GM21825 (cell line): ENCODE results near the gene COL6A5.
"Not testable (repeated sequence)": the region's sequence is repeated elsewhere in the genome, so short reads cannot be mapped to it uniquely, and the experiment has no call there.

Source experiments
- ATAC-seq: cut with Tn5 transposase; IDR thresholded peaks from one replicate; pipeline ENCODE4 v1.9.1; 2021; ENCODE audit warnings: mild to moderate bottlenecking, moderate library complexity; ENCODE audit not compliant: unreplicated experiment

Gene COL6A5, protein sequence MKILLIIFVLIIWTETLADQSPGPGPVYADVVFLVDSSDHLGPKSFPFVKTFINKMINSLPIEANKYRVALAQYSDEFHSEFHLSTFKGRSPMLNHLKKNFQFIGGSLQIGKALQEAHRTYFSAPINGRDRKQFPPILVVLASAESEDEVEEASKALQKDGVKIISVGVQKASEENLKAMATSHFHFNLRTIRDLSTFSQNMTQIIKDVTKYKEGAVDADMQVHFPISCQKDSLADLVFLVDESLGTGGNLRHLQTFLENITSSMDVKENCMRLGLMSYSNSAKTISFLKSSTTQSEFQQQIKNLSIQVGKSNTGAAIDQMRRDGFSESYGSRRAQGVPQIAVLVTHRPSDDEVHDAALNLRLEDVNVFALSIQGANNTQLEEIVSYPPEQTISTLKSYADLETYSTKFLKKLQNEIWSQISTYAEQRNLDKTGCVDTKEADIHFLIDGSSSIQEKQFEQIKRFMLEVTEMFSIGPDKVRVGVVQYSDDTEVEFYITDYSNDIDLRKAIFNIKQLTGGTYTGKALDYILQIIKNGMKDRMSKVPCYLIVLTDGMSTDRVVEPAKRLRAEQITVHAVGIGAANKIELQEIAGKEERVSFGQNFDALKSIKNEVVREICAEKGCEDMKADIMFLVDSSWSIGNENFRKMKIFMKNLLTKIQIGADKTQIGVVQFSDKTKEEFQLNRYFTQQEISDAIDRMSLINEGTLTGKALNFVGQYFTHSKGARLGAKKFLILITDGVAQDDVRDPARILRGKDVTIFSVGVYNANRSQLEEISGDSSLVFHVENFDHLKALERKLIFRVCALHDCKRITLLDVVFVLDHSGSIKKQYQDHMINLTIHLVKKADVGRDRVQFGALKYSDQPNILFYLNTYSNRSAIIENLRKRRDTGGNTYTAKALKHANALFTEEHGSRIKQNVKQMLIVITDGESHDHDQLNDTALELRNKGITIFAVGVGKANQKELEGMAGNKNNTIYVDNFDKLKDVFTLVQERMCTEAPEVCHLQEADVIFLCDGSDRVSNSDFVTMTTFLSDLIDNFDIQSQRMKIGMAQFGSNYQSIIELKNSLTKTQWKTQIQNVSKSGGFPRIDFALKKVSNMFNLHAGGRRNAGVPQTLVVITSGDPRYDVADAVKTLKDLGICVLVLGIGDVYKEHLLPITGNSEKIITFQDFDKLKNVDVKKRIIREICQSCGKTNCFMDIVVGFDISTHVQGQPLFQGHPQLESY (N-terminal part only)

DNA sequence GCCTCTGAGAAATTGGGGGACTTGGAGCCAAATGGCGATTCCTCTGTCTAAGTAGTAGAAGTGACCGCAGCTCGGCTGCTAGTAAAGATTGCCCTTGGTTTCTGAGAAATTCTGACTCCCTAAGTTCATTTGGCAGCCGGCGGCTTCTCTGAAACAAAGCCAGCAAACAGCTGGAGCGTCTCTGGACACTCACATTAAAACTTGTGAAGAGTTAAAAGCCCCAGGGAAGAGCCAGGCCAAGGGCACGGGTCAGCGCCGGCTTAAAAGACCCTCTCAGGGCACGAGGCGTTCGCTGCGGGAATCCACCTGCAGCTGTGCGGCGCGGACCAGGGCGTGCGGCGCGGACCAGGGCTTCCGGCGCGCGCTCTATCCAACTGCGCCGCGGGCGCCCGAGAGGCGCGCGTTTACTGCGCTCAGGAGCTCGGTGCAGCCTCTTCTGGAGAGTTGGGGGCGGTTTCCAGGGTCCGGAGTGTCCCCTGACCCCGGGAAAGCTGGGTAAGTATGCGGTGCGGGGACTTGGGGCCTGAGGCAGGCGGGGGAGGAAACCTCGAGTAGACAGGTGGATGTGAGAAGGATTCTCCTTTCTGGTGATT, at the start of gene COL6A5:
TSS of gene COL6A5 (plus strand) at position 186 of the 593 bp plus-strand sequence. CDS start 27,967 bp downstream, outside the sequence.
- no peak for ATAC-seq

DNA sequence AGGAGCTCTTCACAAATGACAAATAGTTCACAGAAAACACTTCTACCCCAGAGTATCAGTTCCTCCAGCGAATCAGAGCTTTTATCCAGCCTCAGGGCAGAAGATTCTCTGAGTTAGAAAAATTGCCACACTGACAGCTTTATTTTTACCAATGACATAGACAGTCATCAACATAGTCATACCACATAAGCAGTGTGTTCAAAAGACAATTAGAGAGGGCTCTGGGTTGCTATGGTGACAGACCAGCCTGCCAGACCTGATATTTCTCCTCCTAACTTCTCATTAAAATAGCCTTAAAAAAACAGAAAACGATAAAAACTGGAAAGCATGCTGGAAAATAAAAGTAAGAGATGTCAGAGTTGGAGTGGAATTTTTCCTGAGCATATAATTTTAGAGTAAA, 45.9 kb upstream of the COL6A5 start:
- no peak for ATAC-seq

DNA sequence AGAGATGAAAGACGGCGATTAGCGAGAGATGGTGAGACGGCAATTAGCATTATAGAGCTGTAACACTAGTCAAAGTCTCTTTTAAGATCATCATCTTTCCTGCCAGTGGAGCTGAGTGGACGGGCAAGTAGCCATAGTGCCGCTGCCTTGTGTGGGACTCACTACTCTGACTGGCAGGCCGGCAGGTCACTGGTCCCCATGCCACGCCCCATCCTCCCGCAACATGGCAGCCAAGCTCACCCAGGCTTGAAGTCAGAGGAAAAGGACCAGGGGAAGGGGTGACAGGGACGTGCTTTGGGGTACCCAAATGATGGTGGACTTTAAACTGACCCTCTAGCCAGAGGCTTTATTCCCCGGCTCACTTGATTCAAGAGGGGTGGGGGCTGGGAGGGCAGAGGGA, 44.6 kb upstream of the COL6A5 start:
- ATAC-seq = no peak

DNA sequence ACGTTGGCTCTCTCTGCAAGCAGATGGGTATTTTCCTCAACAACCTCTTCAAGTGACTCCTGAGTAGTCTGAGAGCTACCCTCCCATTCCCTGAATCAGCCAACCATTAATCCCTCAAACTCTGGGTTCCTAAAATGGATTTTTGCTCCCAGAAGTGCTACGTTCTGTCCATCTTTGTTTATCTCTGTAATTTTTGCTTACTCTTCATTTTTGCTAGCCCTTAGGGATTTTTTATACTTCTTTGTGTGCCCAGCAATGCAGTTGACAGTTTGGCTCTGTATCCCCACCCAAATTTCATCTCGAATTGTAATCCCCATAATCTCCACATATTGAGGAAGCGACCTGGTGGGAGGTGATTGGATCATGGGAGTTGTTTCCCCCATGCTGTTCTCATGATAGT, 35.4 kb upstream of the COL6A5 start:
- ATAC-seq = no peak

DNA sequence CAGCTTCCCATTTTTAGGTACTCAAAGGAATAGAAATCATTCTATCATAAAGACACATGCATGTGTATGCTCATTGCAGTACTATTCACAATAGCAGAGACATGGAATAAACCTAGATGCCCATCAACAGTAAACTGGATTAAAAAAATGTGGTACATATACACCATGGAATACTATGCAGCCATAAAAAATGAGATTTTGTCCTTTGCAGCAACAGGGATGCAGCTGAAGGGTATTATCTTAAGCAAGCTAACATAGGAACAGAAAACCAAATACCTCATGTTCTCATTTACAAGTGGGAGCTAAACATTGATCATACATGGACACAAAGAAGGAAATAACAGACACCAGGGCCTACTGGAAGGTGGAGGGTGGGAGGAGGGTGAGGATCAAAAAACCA, 33.1 kb upstream of the COL6A5 start:
- no peak for ATAC-seq

DNA sequence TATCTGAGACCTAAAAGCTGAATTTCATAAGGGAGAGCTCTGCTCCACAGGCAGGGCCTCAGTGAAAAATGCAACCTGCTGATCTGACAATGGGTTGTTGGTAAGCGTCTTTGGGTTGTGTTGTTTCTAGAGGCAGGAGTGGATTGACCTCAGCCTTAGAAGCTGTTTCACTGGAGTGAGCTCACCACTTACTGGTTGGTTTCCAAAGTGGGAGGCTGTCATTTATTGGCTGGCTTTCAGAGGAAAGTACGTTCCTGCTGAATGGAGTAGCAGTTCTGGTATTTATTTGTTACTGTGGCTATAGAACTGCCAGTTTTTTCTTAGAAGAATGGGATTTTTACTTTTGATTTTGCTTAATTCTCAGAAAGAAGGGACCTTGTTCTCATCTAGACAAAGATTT, 29.3 kb upstream of the COL6A5 start:
- no peak for ATAC-seq

DNA sequence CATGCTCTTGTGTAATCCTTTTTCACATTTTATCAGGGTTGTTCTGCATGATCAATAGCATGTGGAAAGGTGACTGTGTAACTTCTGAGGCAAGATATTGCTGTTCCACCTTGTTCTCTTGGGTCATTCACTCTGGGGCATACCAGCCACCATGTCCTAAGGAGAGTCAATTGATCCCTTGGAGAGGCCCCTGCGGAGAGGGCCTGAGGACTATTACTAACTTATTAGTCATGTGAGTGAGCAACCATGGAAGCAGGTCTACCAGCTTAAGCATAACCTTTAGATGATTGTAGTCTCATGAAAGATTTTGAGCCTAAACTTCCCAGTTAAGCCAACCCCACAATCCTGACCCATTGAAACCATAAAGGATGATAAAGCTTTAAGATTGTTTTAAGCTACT, 22.0 kb upstream of the COL6A5 start:
- ATAC-seq = no peak

DNA sequence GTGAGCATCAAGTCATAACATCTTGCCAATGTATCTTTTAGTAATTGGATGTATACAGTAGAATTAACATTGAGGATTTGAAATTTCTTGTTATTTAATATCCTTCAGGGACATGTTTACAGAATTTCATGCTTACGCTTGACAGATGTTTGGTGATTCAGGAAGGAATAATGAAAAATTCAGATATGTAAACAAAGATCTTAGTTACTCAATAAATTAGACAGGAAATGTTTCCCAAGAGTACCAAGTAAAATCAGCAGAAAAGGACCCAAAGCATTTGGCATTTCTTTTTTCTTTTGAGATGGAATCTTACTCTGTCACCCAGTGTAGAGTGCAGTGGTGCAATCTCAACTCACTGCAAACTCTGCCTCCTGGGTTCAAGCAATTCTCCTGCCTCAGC, 4.7 kb upstream of the COL6A5 start:
- no peak for ATAC-seq

DNA sequence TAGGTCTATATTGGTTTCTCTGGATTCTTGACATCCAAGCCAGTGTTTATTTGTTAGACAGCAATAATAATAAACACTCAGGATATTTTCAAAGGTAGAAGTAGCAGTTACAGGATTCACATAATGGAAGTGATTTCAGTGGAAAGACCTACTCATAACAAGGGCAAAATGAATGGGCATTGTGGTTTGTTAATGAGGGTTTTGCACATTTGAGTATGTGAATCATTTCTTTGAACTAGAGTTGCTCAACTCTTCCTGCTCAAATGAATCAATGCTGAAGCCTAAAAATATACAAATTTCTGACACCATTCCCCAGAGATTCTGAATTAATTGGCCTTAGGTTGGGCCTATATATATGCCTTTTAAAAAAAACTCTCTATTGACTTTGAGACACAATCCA, 4.1 kb upstream of the COL6A5 start:
- no peak for ATAC-seq

DNA sequence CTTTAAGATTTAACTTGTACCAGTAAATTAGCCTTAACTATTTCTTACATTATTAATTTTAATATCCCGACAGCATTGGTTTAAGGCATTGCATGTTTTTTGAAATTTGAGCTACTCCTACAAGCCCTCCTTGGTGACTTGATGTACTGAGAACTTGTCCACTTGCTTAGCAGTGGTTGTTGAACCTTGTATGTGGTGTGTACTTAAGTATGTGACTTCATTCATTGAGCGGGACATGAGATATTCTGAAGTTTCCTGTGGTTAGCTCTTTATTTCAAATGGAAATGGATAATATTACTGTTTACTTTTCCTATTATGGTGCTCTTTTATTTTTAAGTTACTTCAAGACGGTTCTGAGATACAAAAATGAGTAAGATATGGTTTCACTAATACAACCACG, 3.6 kb upstream of the COL6A5 start:
- ATAC-seq = no peak

DNA sequence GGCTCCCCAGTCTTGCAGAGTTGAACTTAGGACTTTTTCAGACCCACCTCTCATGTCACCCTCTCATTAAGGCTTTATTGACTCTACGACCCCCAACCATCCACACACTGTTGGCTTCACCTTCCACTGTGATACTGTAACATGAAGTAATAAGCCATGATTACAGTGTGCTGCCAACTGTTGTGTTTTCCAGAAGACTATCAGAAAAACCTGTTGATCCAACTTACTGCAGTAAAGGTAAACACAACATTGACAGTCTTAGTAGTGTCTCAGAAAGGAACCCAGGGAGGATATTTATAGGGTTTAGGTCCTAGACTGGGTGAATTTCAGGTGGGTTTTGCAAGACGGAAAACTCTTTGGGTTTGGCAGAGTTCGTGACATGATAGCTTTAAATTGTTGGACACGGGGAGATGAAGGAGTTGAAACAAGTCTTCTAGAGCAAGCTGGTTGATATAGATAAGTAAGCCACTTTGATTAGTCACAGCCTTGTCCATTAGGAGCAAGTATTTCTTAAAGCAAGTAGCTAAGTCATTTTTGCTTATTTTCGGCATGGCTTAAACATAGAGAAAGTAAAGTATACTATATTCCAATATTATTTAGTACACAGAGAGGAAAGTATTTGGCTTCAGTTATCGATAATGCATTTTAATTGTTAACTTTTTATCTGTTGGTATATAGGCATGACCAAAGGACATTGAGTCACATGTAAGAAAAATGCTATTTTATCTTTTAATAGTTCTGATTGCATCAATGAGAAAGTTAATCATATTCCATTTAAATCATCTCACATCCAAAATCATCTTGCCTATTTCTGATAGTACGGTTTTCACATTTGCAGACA, 2.4 kb upstream of the COL6A5 start:
- no peak for ATAC-seq

DNA sequence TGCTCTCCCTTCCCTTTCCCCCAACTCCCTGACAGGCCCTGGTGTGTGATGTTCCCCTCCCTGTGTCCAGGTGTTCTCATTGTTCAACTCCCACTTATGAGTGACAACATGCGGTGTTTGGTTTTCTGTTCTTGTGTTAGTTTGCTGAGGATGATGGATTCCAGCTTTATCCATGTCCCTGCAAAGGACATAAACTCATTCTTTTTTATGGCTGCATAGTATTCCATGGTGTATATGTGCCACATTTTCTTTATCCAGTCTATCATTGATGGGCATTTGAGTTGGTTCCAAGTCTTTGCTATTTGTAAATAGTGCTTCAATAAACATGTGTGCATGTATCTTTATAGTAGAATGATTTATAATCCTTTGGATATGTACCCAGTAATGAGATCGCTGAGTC, 2.8 kb downstream of the COL6A5 start:
- ATAC-seq = not testable (repeated sequence)

DNA sequence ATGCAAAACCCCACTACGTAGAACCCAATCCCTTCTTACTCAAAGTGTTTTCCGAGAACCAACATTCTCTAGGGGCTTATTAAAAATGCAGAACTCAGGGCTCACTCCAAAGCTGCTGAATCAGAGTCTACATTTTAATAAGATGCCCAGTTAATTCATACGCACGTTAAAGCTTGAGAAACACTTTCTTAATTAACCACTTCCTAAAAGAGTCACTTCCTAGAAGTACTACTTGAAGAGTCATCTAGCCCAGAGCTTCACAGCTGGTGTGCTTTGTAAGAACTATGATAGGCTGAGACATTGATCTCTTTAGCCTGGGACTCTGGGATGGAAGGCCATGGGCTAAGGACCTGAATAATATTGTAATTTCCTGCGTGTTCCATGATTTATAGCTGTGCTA, 9.0 kb downstream of the COL6A5 start:
- ATAC-seq = no peak

DNA sequence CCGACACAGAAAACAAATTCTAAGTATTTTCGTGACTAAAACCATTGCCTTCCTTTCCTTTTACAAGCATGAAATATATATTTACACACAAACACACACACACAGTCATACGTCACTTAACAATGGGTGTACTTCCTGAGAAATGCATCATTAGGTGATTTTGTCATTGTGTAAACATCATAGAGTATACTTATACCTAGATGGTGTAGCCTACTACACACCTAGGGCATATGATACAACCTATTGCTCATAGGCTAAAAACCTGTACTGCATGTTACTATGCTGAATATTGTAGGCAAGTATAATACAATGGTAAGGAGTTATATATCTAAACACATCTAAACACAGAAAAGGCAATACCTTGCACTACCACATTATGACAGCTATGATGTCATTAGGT, 28.6 kb downstream of the COL6A5 start:
- ATAC-seq = no peak

DNA sequence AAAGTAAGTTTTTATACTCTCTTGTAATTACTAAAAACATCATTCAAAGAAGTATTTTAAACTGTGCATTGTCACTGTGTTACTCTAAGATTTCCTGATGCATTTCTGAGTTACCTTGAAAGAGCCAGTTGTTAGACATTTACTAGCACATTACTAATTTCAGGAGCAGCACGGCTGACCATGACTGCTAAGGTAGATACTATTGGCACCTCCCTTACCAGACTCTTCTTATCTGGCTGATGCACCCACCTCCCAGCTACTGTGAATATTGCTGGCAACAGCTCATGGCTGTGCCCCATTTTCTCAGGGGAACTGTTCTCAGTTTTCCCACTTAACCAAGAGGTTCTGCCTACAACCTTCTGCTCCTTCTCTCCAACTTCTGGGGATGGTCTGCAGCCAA, 29.4 kb downstream of the COL6A5 start:
- no peak for ATAC-seq

DNA sequence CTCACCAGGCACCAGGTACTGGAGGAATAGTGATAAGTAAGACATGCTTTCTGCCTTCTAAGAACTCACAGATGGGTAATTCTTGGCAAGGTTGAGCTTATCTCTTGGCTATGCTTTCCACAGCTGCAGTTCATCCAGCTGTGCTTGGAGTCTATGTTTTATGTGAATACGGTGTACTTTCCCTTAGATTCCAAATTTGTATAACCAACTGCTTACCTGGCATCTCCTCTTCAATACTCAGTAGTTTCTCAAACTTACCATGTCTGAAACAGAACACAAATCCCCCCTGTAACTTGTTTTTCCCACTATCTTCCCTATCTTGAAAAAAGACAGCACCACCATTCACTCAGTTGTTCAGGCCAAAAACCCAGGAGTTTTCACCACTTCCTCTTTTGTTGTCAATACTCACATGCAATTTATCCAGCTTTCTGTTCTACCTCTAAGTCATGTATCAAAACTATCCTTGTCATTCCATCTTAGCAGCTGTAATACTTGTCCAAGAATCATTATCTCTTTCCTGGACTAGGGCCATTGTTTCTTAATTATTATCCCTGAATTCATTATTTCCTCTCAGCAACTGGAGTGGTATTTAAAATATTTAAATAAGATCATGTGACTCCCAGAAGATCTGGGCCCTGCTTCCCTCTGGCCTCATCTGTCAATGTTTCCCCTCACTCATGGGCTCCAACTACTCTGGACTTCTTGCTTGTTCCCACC, 32.6 kb downstream of the COL6A5 start:
- no peak for ATAC-seq

DNA sequence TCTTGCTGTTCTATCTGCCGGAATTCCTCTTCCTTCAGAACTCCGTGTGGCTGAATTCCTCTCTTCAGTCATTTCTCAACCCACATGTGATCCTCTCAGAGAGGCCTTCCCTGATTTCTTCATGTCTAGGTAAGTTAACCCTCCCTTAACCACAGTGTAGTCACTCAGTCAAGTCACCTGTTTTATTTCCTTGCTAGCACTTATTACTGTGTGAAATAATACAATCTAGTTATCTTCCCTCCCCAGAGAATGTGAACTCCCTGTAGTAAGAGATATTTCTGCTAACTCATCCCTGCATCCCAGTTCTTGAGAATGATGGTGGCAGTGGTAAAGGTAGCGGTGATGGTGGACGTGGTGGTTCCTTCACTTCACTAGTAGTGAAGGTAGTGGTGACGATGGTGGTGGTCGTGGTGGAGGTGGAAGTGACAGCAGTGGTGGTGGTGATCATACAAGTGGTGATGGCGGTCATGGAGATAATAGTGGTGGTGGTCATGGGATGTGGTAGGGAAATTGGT, 33.3 kb downstream of the COL6A5 start:
- ATAC-seq = no peak

DNA sequence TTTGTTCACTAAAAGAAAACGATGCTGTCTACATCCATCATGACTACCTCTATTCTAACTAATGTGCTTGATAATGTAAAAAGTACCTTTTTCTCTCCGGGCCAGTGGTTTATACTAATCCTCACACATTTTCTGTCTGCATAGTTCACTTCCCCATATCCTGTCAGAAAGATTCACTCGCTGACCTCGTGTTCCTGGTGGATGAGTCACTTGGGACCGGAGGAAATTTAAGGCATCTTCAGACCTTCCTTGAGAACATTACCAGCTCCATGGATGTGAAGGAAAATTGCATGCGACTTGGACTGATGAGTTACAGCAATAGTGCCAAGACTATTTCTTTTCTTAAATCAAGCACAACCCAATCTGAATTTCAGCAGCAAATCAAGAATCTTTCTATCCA, 33.8 kb downstream of the COL6A5 start:
- no peak for ATAC-seq

DNA sequence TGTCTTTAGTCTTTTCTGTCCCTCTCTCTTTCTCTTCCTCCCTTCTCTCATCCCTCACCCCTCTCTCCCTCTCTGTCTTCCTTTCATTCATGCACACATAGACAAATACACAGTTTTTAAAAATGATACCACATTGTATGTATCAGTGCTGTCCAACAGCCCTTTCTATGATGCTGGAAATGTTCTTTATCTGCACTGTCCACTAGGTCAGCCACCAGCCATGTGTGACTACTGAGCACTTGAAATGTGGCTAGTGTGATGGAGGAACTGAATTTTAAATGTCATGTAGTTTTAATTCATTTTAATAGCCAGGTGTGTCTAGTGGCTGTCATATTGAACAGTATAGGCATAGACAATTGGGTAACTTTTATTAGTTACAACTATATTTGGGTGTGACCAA, 34.9 kb downstream of the COL6A5 start:
- no peak for ATAC-seq
